ENCODE measurements around the gene RNF222. TPM values are rescaled to one million over a fixed set of nuclear protein-coding genes. Genes with fewer than 3 reads are reported as not detected.

RNF222 gene
- total RNA-seq, 1 experiment from 2014 or later = 0.09 TPM

GRCh38 chr17:8387914-8388651 lies 9.5 kb downstream of the RNF222 start:
- WGBS (ENCODE audit: extremely low coverage, insufficient read length, low lambda C conversion rate) = no CpG with 5 or more reads among the region's 7 CpGs

More at GRCh38 chr17:8387914-8388651, 9.5 kb downstream of the RNF222 start:
- peaks cover 2% of the 10 kb centered on the region; the same call in 1 of the 2 replicates for H3K27me3 Mint-ChIP-seq (ENCODE audit: low read depth)
- no peak overlapping the region for H3T11ph ChIP-seq (ENCODE audit: low read length)
- no peak overlapping the region; a peak in 2 of 5 replicates for H3K4me3 Mint-ChIP-seq
- H4K20me1 ChIP-seq (ENCODE audit: control insufficient read depth, insufficient read depth, insufficient read length) = no peaks in the 10 kb centered on the region
- no peak for TF ChIP-seq CTCF (conservative IDR thresholded peaks at IDR 0.05)
- H2BK5ac ChIP-seq (ENCODE audit: insufficient read length, low read length) = no peak overlapping the region
- no peak overlapping the region for H3K27ac ChIP-seq (ENCODE audit: insufficient read length, low read depth, low read length)
- H4K91ac ChIP-seq (ENCODE audit: insufficient read length, low read depth, low read length) = no peak overlapping the region
- no peak overlapping the region for H4K8ac ChIP-seq (replicated peaks; ENCODE audit: insufficient read length, low read depth, low read length)
- no peaks in the 10 kb centered on the region; a peak in 1 of 5 replicates for H3K9me3 Mint-ChIP-seq
- no peak overlapping the region for H3K4me2 ChIP-seq (ENCODE audit: insufficient read depth, insufficient read length, low read length)
- H3K23ac ChIP-seq (ENCODE audit: insufficient read length, low read depth, low read length) = no peak overlapping the region
- no peak overlapping the region for H3K14ac ChIP-seq (ENCODE audit: insufficient read depth, low read length)
- H2BK12ac ChIP-seq (ENCODE audit: insufficient read length, low read depth, low read length) = no peak overlapping the region
- H2BK15ac ChIP-seq (ENCODE audit: low read depth, low read length) = no peak overlapping the region
- no peak for DNase-seq
- peaks cover 15 to 24% of the 10 kb centered on the region in 2 experiments for H3K4me1 Mint-ChIP-seq
- H3K27ac Mint-ChIP-seq = no peak overlapping the region
- no peaks in the 10 kb centered on the region for H3K23me2 ChIP-seq (ENCODE audit: insufficient read length, low read depth, low read length, poor library complexity, severe bottlenecking)
- no peak overlapping the region for H3K4ac ChIP-seq (ENCODE audit: low read depth, low read length)
- H2AK5ac ChIP-seq (ENCODE audit: insufficient read length, low read length) = no peak overlapping the region
- H2BK120ac ChIP-seq (ENCODE audit: low read depth, low read length, poor library complexity, severe bottlenecking) = no peak overlapping the region
- H2BK20ac ChIP-seq (ENCODE audit: low read depth, low read length, poor library complexity, severe bottlenecking) = no peak overlapping the region
- no peak overlapping the region for H3K9ac ChIP-seq (ENCODE audit: extremely low read depth, insufficient read length, low read length)
- no peak overlapping the region for H3K56ac ChIP-seq (ENCODE audit: insufficient read length, low read depth, low read length)
- H3K27me3 ChIP-seq (ENCODE audit: insufficient read depth, low read length) = no peaks in the 10 kb centered on the region
- H2AFZ ChIP-seq (ENCODE audit: low read length) = no peak overlapping the region
- no peaks in the 10 kb centered on the region for H3K4me1 ChIP-seq (ENCODE audit: insufficient read depth, low read length)
- H3K79me1 ChIP-seq (ENCODE audit: insufficient read depth, low read depth, low read length, poor library complexity, severe bottlenecking) = no peaks in the 10 kb centered on the region
- H3K36me3 Mint-ChIP-seq (ENCODE audit: insufficient read depth in 1 of 3, low read depth in 3 of 3) = no peaks in the 10 kb centered on the region; a peak in 4 of 7 replicates
- H3K9me3 ChIP-seq (ENCODE audit: control insufficient read depth, low read depth, low read length) = no peaks in the 10 kb centered on the region
- H3K79me2 ChIP-seq (ENCODE audit: insufficient read depth, low read length) = no peaks in the 10 kb centered on the region
- H4K5ac ChIP-seq (ENCODE audit: insufficient read length, low read depth, low read length) = no peak overlapping the region
- H3K18ac ChIP-seq (ENCODE audit: insufficient read length, low read depth, low read length) = no peak overlapping the region

Measured in H9 (cell line).